Heart left ventricle (tissue), 16 donors: ENCODE results near the gene NR3C2. TPM values are rescaled to one million over a fixed set of nuclear protein-coding genes. Genes with fewer than 3 reads are reported as not detected.

Experiments
- ATAC-seq, 4 donors: fragments of 200-7000 bp; cut with Tn5 transposase; one replicate each; pipeline ENCODE4 v1.9.1; 2020 to 2022; ENCODE audit warnings: moderate library complexity in 4 of 4, mild to moderate bottlenecking in 3 of 4, moderate number of reproducible peaks in 1 of 4
- DNase-seq, 5 donors: peaks; one replicate each; pipeline ENCODE4 v3.0.0-alpha.2; 2020
- H3K27ac ChIP-seq, 12 donors: fragments of 200-600 bp; sonication (generic) in 4 of 12; one replicate each; pipeline versions ENCODE4 v1.5.0 to v1.8.0; 2016 to 2022; ENCODE audit warnings: mild to moderate bottlenecking in 2 of 12
- H3K27me3 ChIP-seq, 9 donors: fragments of 200-600 bp; sonication (generic) in 2 of 9; one replicate each; pipeline versions ENCODE4 v1.5.1 to v1.8.0; 2016 to 2022; ENCODE audit warnings: mild to moderate bottlenecking in 3 of 9
- H3K36me3 ChIP-seq, 9 donors: fragments of 200-600 bp; sonication (generic) in 2 of 9; one replicate each; pipeline versions ENCODE4 v1.5.0 to v1.8.0; 2018 to 2022; ENCODE audit warnings: mild to moderate bottlenecking in 2 of 9
- H3K4me1 ChIP-seq, 12 donors: fragments of 200-600 bp; sonication (generic) in 4 of 12; one replicate each; pipeline versions ENCODE4 v1.5.0 to v1.8.0; 2016 to 2022; ENCODE audit warnings: mild to moderate bottlenecking in 3 of 12
- H3K4me3 ChIP-seq, 12 donors: fragments of 200-600 bp; sonication (generic) in 4 of 12; one replicate each; pipeline versions ENCODE4 v1.5.0 to v1.8.0; 2017 to 2022; ENCODE audit warnings: mild to moderate bottlenecking in 9 of 12, moderate library complexity in 4 of 12
- H3K9me3 ChIP-seq, 12 donors: fragments of 200-600 bp; sonication (generic) in 4 of 12; one replicate each; pipeline versions ENCODE4 v1.5.0 to v1.8.0; 2016 to 2022; ENCODE audit warnings: mild to moderate bottlenecking in 1 of 12
- CTCF ChIP-seq, 12 donors: fragments of 200-600 bp; sonication (generic) in 4 of 12; IDR thresholded peaks; one replicate each; pipeline versions ENCODE4 v1.5.0 to v1.8.0; 2018 to 2022; ENCODE audit warnings: antibody characterized with exemption in 12 of 12, mild to moderate bottlenecking in 5 of 12
- POLR2A ChIP-seq, 2 donors: fragments of 450-650 bp; IDR thresholded peaks; one replicate each; pipeline ENCODE4 v1.6.1; 2017; ENCODE audit warnings: antibody characterized with exemption in 2 of 2, mild to moderate bottlenecking in 2 of 2, moderate library complexity in 2 of 2
- WGBS, 4 donors: extraction: QIAGEN DNeasy Blood & Tissue Kit in 2 of 4; methylation state at CpG; one replicate each; pipeline versions ENCODE4 v1.1.5 to v1.1.7; 2013 to 2018; 5-methylcytosine and 5-hydroxymethylcytosine counted together
- intact Hi-C, 10 donors: fragments of 100-400 bp; cut with DNase I; formaldehyde crosslinking; loops; one replicate each; pipeline versions ENCODE4 v1.11.1 to v1.14.2; 2022
- polyA plus RNA-seq, 2 donors: library from polyadenylated mRNA; stranded (reverse); fragments of 200-250 nt; gene quantifications; one replicate each; pipeline ENCODE4 v1.2.3, GENCODE V29; 2013
- total RNA-seq, 9 donors: library from RNA; depleted of rRNA in 2 of 9; stranded (reverse); fragments of >200 nt in 2 of 9; fragmentation: NEBNext Ultra II Directional in 3 of 9; extraction: Animal tissue kit (Norgen Biotek cat#: 25700) in 3 of 9; gene quantifications; one replicate each; pipeline versions ENCODE4 v1.1.0 to v1.2.4, GENCODE V29; 2016 to 2023
- donor health status: ischemic (EF 13 %, LVEDD 7.1; RV severe dilation, severe dysfunction).
- donor health status: healthy with polysubstance abuse.
- donor health status: DM: no; HTN: yes; CAD: no.
- donor health status: DM: no; HTN: no; CAD: no.
- donor health status: ischemic (EF 25% LVEDD 6.9; RV normal size, moderate dysfunction).
- donor health status: ischemic (EF 25% LVEDD 5.7; RV mildly dilated, moderate dysfunction).
- donor health status: healthy.
- donor health status: DM: yes; HTN: yes; CAD: no.
- donor health status: ischemic (EF 35%, LVEDD 5.7; RV mildly dilated, moderate dysfunction).
- donor health status: nonischemic (EF 11% LVEDD 7.7; RV severe dilation, severe dysfunction).
- donor health status: DM: yes; HTN: yes; CAD: no.
- donor health status: PGD.
- donor health status: ischemic (EF 29% LVEDD 5.4; RV normal size, mild dysfunction).
- donor health status: nonischemic (EF 23%, LVEDD 6.1; RV moderate dilation, normal function).

NR3C2 gene
- total and polyA plus RNA-seq, 11 donors = 3.6 to 26.5 (median 18.4) TPM

- no peak for DNase-seq
- Histone ChIP-seq H3K27me3 (no peaks in the 10 kb centered on the region), H3K27ac (no peak overlapping the region), H3K9me3 (no peaks in the 10 kb centered on the region), H3K4me3 (no peak overlapping the region), H3K4me1 (peaks cover 0 to 71% (median 47%) of the 10 kb centered on the region in 12 donors), H3K36me3 (peaks cover 0 to 9% (median 0%) of the 10 kb centered on the region in 9 donors)
- TF ChIP-seq POLR2A (IDR thresholded peaks at IDR 0.05) = no peak
- no peak for TF ChIP-seq CTCF (IDR thresholded peaks at IDR 0.05)
- intact Hi-C loops = loop anchor here in 1 of 10 donors (10.0 kb wide), 1 partner anchor 86 kb away; no protein-coding TSS in a partner anchor
- ATAC-seq = no peak
- WGBS, 4 donors = 90 to 92% (median 91%) methylated on average over 3 of the region's 3 CpGs
Observed at GRCh38 chr4:148430854-148431253, 11.4 kb downstream of the NR3C2 start.

- ATAC-seq (no peak), DNase-seq (no peak)
- Histone ChIP-seq H3K36me3 (no peaks in the 10 kb centered on the region), H3K4me3 (no peak overlapping the region), H3K27me3 (no peaks in the 10 kb centered on the region), H3K9me3 (no peaks in the 10 kb centered on the region), H3K27ac (no peak overlapping the region), H3K4me1 (peaks cover 0 to 64% (median 39%) of the 10 kb centered on the region in 12 donors)
- 65 to 75% (median 74%) methylated on average over 2 of the region's 2 CpGs for WGBS, 4 donors
- intact Hi-C loops = no loop called here
- TF ChIP-seq CTCF (IDR thresholded peaks at IDR 0.05) = no peak
- TF ChIP-seq POLR2A (IDR thresholded peaks at IDR 0.05) = no peak
Observed at GRCh38 chr4:148429206-148429605, 13.0 kb downstream of the NR3C2 start.

GRCh38 chr4:148426643-148427042 lies 15.6 kb downstream of the NR3C2 start:
- Histone ChIP-seq H3K36me3 (no peaks in the 10 kb centered on the region), H3K27me3 (no peaks in the 10 kb centered on the region), H3K9me3 (no peaks in the 10 kb centered on the region), H3K4me3 (no peak overlapping the region), H3K27ac (no peak overlapping the region), H3K4me1 (peaks cover 0 to 63% (median 32%) of the 10 kb centered on the region in 12 donors)
- intact Hi-C loops = no loop called here
- WGBS, 4 donors = 96 to 99% (median 98%) methylated on average over 5 of the region's 5 CpGs
- ATAC-seq (no peak), DNase-seq (no peak)
- no peak for TF ChIP-seq CTCF (IDR thresholded peaks at IDR 0.05)
- no peak for TF ChIP-seq POLR2A (IDR thresholded peaks at IDR 0.05)

GRCh38 chr4:148425327-148426110 lies 16.7 kb downstream of the NR3C2 start:
- no peaks in the 10 kb centered on the region for H3K36me3 ChIP-seq
- no peaks in the 10 kb centered on the region for H3K9me3 ChIP-seq
- H3K4me3 ChIP-seq = no peak overlapping the region
- no peaks in the 10 kb centered on the region for H3K27me3 ChIP-seq
- DNase-seq (no peak), ATAC-seq (no peak)
- TF ChIP-seq POLR2A (IDR thresholded peaks at IDR 0.05) = no peak
- peak in 1 of 12 donors; percentile 8 for TF ChIP-seq CTCF (IDR thresholded peaks at IDR 0.05)
- WGBS, 4 donors = 55 to 57% (median 57%) methylated on average over 5 of the region's 5 CpGs
- intact Hi-C loops = no loop called here
- no peak overlapping the region for H3K27ac ChIP-seq
- H3K4me1 ChIP-seq = peaks cover 0 to 59% (median 27%) of the 10 kb centered on the region in 12 donors
